Endothelial cell of umbilical vein (primary cell): ENCODE measurements around the gene STAC3. TPM values are rescaled to one million over a fixed set of nuclear protein-coding genes. Genes with fewer than 3 reads are reported as not detected.
A peak's percentile ranks its signal among the peaks of the same experiment; 100 is the strongest.

Source experiments
- BruUV-seq: library from RNA; stranded (reverse); fragments of 400-500 nt; replicated peaks from 2 replicates; lab custom pipeline; 2021; lab: Mats Ljungman, UMichigan
- CTCF ChIA-PET: fragments of 300-600, 350-600 bp; sonication (Branson Sonifier 250); formaldehyde crosslinking; loops from one replicate; lab custom pipeline; 2021; ENCODE audit warnings: antibody characterized with exemption, inconsistent platforms; lab: Charles Lee
- POLR2A ChIA-PET: fragments of 300-600, 350-600 bp; sonication (Branson Sonifier 250); formaldehyde crosslinking; loops from one replicate; lab custom pipeline; 2021; ENCODE audit warnings: antibody characterized with exemption, inconsistent platforms; lab: Charles Lee
- DNase-seq: peaks from one replicate; pipeline ENCODE4 v3.0.0-alpha.2; 2011; ENCODE audit warnings: low read depth, low spot score
- FAIRE-seq: peaks from 2 replicates; lab custom pipeline; 2011; peaks lifted over from hg19 to GRCh38; lab: Jason Lieb, UNC
- H2AFZ ChIP-seq: 2 replicates; pipeline ENCODE4 v1.6.0; 2012; ENCODE audit warnings: low read depth, low read length, control low read depth, inconsistent platforms
- H3K27ac ChIP-seq: 2 replicates; pipeline ENCODE4 v1.5.1; 2011; ENCODE audit warnings: low read depth, mild to moderate bottlenecking, control low read depth, low read length, moderate library complexity; ENCODE audit not compliant: insufficient read depth
- H3K27me3 ChIP-seq, 2 experiments: 2 replicates each; pipeline versions ENCODE4 v1.6.0 to v1.6.1; 2011; ENCODE audit warnings: low read length in 2 of 2, mixed read lengths in 1 of 2; ENCODE audit not compliant: control insufficient read depth in 2 of 2, insufficient read depth in 2 of 2
- H3K36me3 ChIP-seq, 2 experiments: 2 replicates in 1 of 2; 3 replicates in 1 of 2; pipeline ENCODE4 v1.5.1; 2011; ENCODE audit warnings: low read length in 2 of 2, mild to moderate bottlenecking in 1 of 2, moderate library complexity in 1 of 2; ENCODE audit not compliant: control insufficient read depth in 2 of 2, insufficient read depth in 2 of 2; ENCODE audit errors: extremely low read depth in 1 of 2
- H3K4me1 ChIP-seq: 3 replicates; pipeline ENCODE4 v1.5.1; 2011; ENCODE audit warnings: mild to moderate bottlenecking, low read length; ENCODE audit not compliant: control insufficient read depth, insufficient read depth; ENCODE audit errors: extremely low read depth
- H3K4me2 ChIP-seq: 2 replicates; pipeline ENCODE4 v1.6.1; 2011; ENCODE audit warnings: low read length, control low read depth, mixed read lengths; ENCODE audit not compliant: insufficient read depth
- H3K4me3 ChIP-seq, 3 experiments: fragments of 200-600 bp in 1 of 3; sonication (generic), shearing (Covaris generic) in 1 of 3; replicated peaks in 1 of 3; 2 replicates each; pipeline ENCODE4 v1.5.1; 2011 to 2016; ENCODE audit warnings: control low read depth in 3 of 3, low read length in 3 of 3, mild to moderate bottlenecking in 2 of 3, inconsistent platforms in 1 of 3, low read depth in 1 of 3, moderate library complexity in 1 of 3; ENCODE audit not compliant: insufficient read depth in 1 of 3
- H3K79me2 ChIP-seq: 2 replicates; pipeline ENCODE4 v1.6.0; 2012; ENCODE audit warnings: low read length, inconsistent platforms; ENCODE audit not compliant: control insufficient read depth, insufficient read depth
- H3K9ac ChIP-seq: replicated peaks from 2 replicates; pipeline ENCODE3; 2011; ENCODE audit warnings: low read length, control low read depth; ENCODE audit not compliant: insufficient read depth; ENCODE audit errors: extremely low read depth
- H3K9me1 ChIP-seq: replicated peaks from 3 replicates; pipeline ENCODE4 v1.6.0; 2011; ENCODE audit warnings: mild to moderate bottlenecking, low read length; ENCODE audit not compliant: control insufficient read depth, insufficient read depth; ENCODE audit errors: extremely low read depth
- H3K9me3 ChIP-seq: replicated peaks from 2 replicates; pipeline ENCODE4 v1.5.1; 2012; ENCODE audit warnings: low read length, inconsistent platforms; ENCODE audit not compliant: control insufficient read depth, insufficient read depth
- H4K20me1 ChIP-seq: replicated peaks from 2 replicates; pipeline ENCODE3; 2011; ENCODE audit warnings: mild to moderate bottlenecking, low read length; ENCODE audit not compliant: control insufficient read depth, insufficient read depth; ENCODE audit errors: extremely low read depth
- CTCF ChIP-seq, 2 donors: IDR thresholded peaks; 1 replicate in 1 of 2; 2 replicates in 1 of 2; pipeline ENCODE4 v1.5.1; 2011; ENCODE audit warnings: low read length in 2 of 2, mild to moderate bottlenecking in 2 of 2, moderate library complexity in 2 of 2, control low read depth in 1 of 2, inconsistent platforms in 1 of 2, low read depth in 1 of 2; ENCODE audit not compliant: insufficient read depth in 1 of 2; ENCODE audit errors: extremely low read depth in 1 of 2
- EZH2 ChIP-seq: IDR thresholded peaks from 2 replicates; pipeline ENCODE4 v1.6.1; 2012; ENCODE audit warnings: borderline replicate concordance, low read depth, mild to moderate bottlenecking, moderate library complexity, low read length, inconsistent platforms; ENCODE audit not compliant: severe bottlenecking
- GATA2 ChIP-seq: IDR thresholded peaks from 2 replicates; pipeline ENCODE4 v1.7.0; 2011; ENCODE audit warnings: low read depth, mild to moderate bottlenecking, moderate library complexity, mixed read lengths, low read length; ENCODE audit not compliant: insufficient read length, insufficient read depth
- POLR2A ChIP-seq: IDR thresholded peaks from 2 replicates; pipeline ENCODE4 v1.6.1; 2012; ENCODE audit warnings: low read depth, mild to moderate bottlenecking, control low read depth, low read length
- POLR2AphosphoS5 ChIP-seq: IDR thresholded peaks from 2 replicates; pipeline ENCODE4 v1.6.1; 2012; ENCODE audit warnings: low read depth, mild to moderate bottlenecking, control low read depth, low read length, moderate library complexity; ENCODE audit not compliant: insufficient read depth
- dilution Hi-C: fragments of 300-500 bp; cut with MboI; formaldehyde crosslinking; loops from one replicate; pipeline ENCODE4 v1.15.0; 2019; ENCODE audit warnings: low sequenced_read_pairs; ENCODE audit not compliant: extremely low pct_ligation_motif_present
- intact Hi-C: fragments of 100-400 bp; cut with micrococcal nuclease; formaldehyde crosslinking; loops from one replicate; pipeline ENCODE4 v1.10.0; 2022
- polyA plus RNA-seq, 4 experiments: library from polyadenylated mRNA; depleted of rRNA in 3 of 4; stranded (reverse) in 3 of 4; unstranded in 1 of 4; fragments of >200 nt; gene quantifications; 2 replicates each; pipeline versions ENCODE4 v1.2.1 to v1.2.3, GENCODE V29; 2011 to 2012; ENCODE audit warnings: missing spikeins in 1 of 4
- total RNA-seq: library from RNA; stranded (reverse); gene quantifications from 2 replicates; pipeline ENCODE4 v1.2.3, GENCODE V29; 2021

STAC3 gene
- total and polyA plus RNA-seq, 2 donors (not counting 3 experiments of a cell fraction or from before 2014, with no cell fraction given) = 0.36 to 0.55 TPM

GRCh38 chr12:57221169-57221917 lies 29.6 kb downstream of the STAC3 start:
- POLR2A ChIA-PET = no interaction called here
- no TSS peak for BruUV-seq
- H3K27ac ChIP-seq = no peak overlapping the region
- CTCF ChIA-PET = interaction anchor here (0.8 to 0.9 kb wide), 2 partner anchors 8 to 21 kb away, joined by 3 to 6 read pairs; no protein-coding TSS in a partner anchor
- H3K36me3 ChIP-seq = no peaks in the 10 kb centered on the region
- no peak overlapping the region for H3K4me2 ChIP-seq
- H3K27me3 ChIP-seq = peaks cover 83 to 86% of the 10 kb centered on the region in 2 experiments
- DNase-seq (no peak), FAIRE-seq (no peak)
- H3K4me1 ChIP-seq = no peaks in the 10 kb centered on the region
- H3K9me3 ChIP-seq = no peaks in the 10 kb centered on the region
- H4K20me1 ChIP-seq = no peaks in the 10 kb centered on the region
- H3K9ac ChIP-seq = no peak overlapping the region
- no peaks in the 10 kb centered on the region for H3K79me2 ChIP-seq
- H3K9me1 ChIP-seq = no peaks in the 10 kb centered on the region
- H2AFZ ChIP-seq = no peak overlapping the region
- dilution Hi-C loops = no loop called here
- no peak overlapping the region for H3K4me3 ChIP-seq
- intact Hi-C loops = no loop called here
- TF ChIP-seq GATA2 (no peak), POLR2AphosphoS5 (no peak), CTCF (IDR thresholded peaks at IDR 0.05; ENCODE audit: extremely low read depth in 1 of 2, insufficient read depth in 1 of 2, low read depth in 1 of 2, low read length in 2 of 2) (no peak), EZH2 (peak; percentile 81), POLR2A (no peak)
